ENCODE data around the gene RCC1. TPM values are rescaled to one million over a fixed set of nuclear protein-coding genes. Genes with fewer than 3 reads are reported as not detected.
"Not testable (repeated sequence)": the region's sequence is repeated elsewhere in the genome, so short reads cannot be mapped to it uniquely, and the experiment has no call there.

The RCC1 gene
- 89.9 and 129 TPM in 2 replicates for total RNA-seq

- DNase-seq (ENCODE audit: low read depth, low spot score), result peak; percentile 96
These were observed at the start of gene RCC1 for GRCh38 chr1:28505406-28506187. Gene RCC1 (plus strand): TSS chr1:28506043. CDS start chr1:28529867, 23,824 bp downstream.

GRCh38 chr1:28456078-28456477 is 49.8 kb upstream of the RCC1 start:
- DNase-seq (ENCODE audit: low read depth, low spot score), result peak; percentile 79

- DNase-seq (ENCODE audit: low read depth, low spot score), result no peak
These were observed 48.2 kb upstream of the RCC1 start for GRCh38 chr1:28457678-28458077.

GRCh38 chr1:28458237-28459228 is 47.3 kb upstream of the RCC1 start:
- DNase-seq (ENCODE audit: low read depth, low spot score), result no peak

GRCh38 chr1:28466226-28466778 is 39.5 kb upstream of the RCC1 start:
- no peak for DNase-seq (ENCODE audit: low read depth, low spot score)

- DNase-seq (ENCODE audit: low read depth, low spot score), result no peak
These were observed 35.7 kb upstream of the RCC1 start for GRCh38 chr1:28470146-28470545.

GRCh38 chr1:28479497-28479896 is 26.3 kb upstream of the RCC1 start:
- not testable (repeated sequence) for DNase-seq (ENCODE audit: low read depth, low spot score)

GRCh38 chr1:28480308-28480707 is 25.5 kb upstream of the RCC1 start:
- DNase-seq (ENCODE audit: low read depth, low spot score), result no peak

GRCh38 chr1:28482138-28482537 is 23.7 kb upstream of the RCC1 start:
- no peak for DNase-seq (ENCODE audit: low read depth, low spot score)

- DNase-seq (ENCODE audit: low read depth, low spot score), result no peak
These were observed 23.1 kb upstream of the RCC1 start for GRCh38 chr1:28482702-28483101.

- no peak for DNase-seq (ENCODE audit: low read depth, low spot score)
These were observed 11.1 kb upstream of the RCC1 start for GRCh38 chr1:28494737-28495136.

GRCh38 chr1:28499553-28499952 is 6.3 kb upstream of the RCC1 start:
- DNase-seq (ENCODE audit: low read depth, low spot score), result no peak

GRCh38 chr1:28501925-28502324 is 3.9 kb upstream of the RCC1 start:
- no peak for DNase-seq (ENCODE audit: low read depth, low spot score)

GRCh38 chr1:28503117-28503516 is 2.7 kb upstream of the RCC1 start:
- no peak for DNase-seq (ENCODE audit: low read depth, low spot score)

GRCh38 chr1:28506907-28507246 is 1.0 kb downstream of the RCC1 start:
- no peak for DNase-seq (ENCODE audit: low read depth, low spot score)

GRCh38 chr1:28507247-28507645 is 1.4 kb downstream of the RCC1 start:
- no peak for DNase-seq (ENCODE audit: low read depth, low spot score)

GRCh38 chr1:28507646-28508434 is 2.0 kb downstream of the RCC1 start:
- DNase-seq (ENCODE audit: low read depth, low spot score), result no peak

- no peak for DNase-seq (ENCODE audit: low read depth, low spot score)
These were observed 2.6 kb downstream of the RCC1 start for GRCh38 chr1:28508435-28508754.

GRCh38 chr1:28509705-28510272 is 3.9 kb downstream of the RCC1 start:
- no peak for DNase-seq (ENCODE audit: low read depth, low spot score)

- no peak for DNase-seq (ENCODE audit: low read depth, low spot score)
These were observed 4.6 kb downstream of the RCC1 start for GRCh38 chr1:28510273-28510969.
